Caco-2 (cell line): ENCODE results near the gene ASB15. TPM values are rescaled to one million over a fixed set of nuclear protein-coding genes. Genes with fewer than 3 reads are reported as not detected.

Source experiments
- BruUV-seq: library from RNA; stranded (reverse); fragments of 400-500 nt; replicated peaks from 2 replicates; lab custom pipeline; 2021; lab: Mats Ljungman, UMichigan
- CTCF ChIA-PET: fragments of 300-600 bp; sonication (Branson Sonifier 250); formaldehyde crosslinking; loops from one replicate; lab custom pipeline; 2022; ENCODE audit warnings: antibody characterized with exemption; lab: Charles Lee
- POLR2A ChIA-PET: fragments of 300-600 bp; sonication (Branson Sonifier 250); formaldehyde crosslinking; loops from one replicate; lab custom pipeline; 2022; ENCODE audit warnings: antibody characterized with exemption; lab: Charles Lee
- DNase-seq, 2 experiments: peaks; one replicate each; pipeline versions ENCODE4 v3.0.0 to v3.0.0-alpha.2; 2020 to 2022
- H3K27me3 ChIP-seq: replicated peaks from 2 replicates; pipeline ENCODE4 v1.6.0; 2011; ENCODE audit warnings: low read length; ENCODE audit not compliant: control insufficient read depth, insufficient read depth
- H3K36me3 ChIP-seq: 2 replicates; pipeline ENCODE4 v1.5.1; 2011; ENCODE audit warnings: low read length; ENCODE audit not compliant: control insufficient read depth, insufficient read depth
- H3K4me1 ChIP-seq: fragments of 250-450 bp; sonication (Bioruptor Pico); 2 replicates; pipeline ENCODE4 v1.5.1; 2020; ENCODE audit warnings: mild to moderate bottlenecking
- H3K4me3 ChIP-seq: 2 replicates; pipeline ENCODE4 v1.5.1; 2011; ENCODE audit warnings: low read depth, mild to moderate bottlenecking, control low read depth, low read length
- H3K9me3 ChIP-seq: fragments of 250-450 bp; sonication (Bioruptor Pico); 2 replicates; pipeline ENCODE4 v1.5.1; 2020; ENCODE audit warnings: mild to moderate bottlenecking, moderate library complexity
- H3K27ac Mint-ChIP-seq: one replicate; pipeline ENCODE4 v1.8.0; 2022; ENCODE audit warnings: mixed read lengths; ENCODE audit not compliant: unreplicated experiment
- H3K27me3 Mint-ChIP-seq: one replicate; pipeline ENCODE4 v1.8.0; 2022; ENCODE audit warnings: mixed read lengths; ENCODE audit not compliant: insufficient read depth, unreplicated experiment
- H3K36me3 Mint-ChIP-seq: one replicate; pipeline ENCODE4 v1.8.0; 2022; ENCODE audit warnings: mild to moderate bottlenecking, mixed read lengths; ENCODE audit not compliant: insufficient read depth, unreplicated experiment
- H3K4me1 Mint-ChIP-seq: one replicate; pipeline ENCODE4 v1.8.0; 2022; ENCODE audit warnings: low read depth, mixed read lengths; ENCODE audit not compliant: unreplicated experiment
- H3K4me3 Mint-ChIP-seq: one replicate; pipeline ENCODE4 v1.8.0; 2022; ENCODE audit warnings: mild to moderate bottlenecking, moderate library complexity, mixed read lengths; ENCODE audit not compliant: unreplicated experiment
- H3K9me3 Mint-ChIP-seq: one replicate; pipeline ENCODE4 v1.8.0; 2022; ENCODE audit warnings: mixed read lengths; ENCODE audit not compliant: unreplicated experiment
- intact Hi-C: fragments of 100-400 bp; cut with micrococcal nuclease; formaldehyde crosslinking; loops from one replicate; pipeline ENCODE4 v1.10.0; 2022; ENCODE audit not compliant: unreplicated experiment
- total RNA-seq: library from RNA; stranded (reverse); gene quantifications from 2 replicates; pipeline ENCODE4 v1.2.3, GENCODE V29; 2022
- TF ChIP-seq, protein P1 (sequence below), 2 experiments: fragments of 200-600 bp in 1 of 2; IDR thresholded peaks; 1 replicate in 1 of 2; 2 replicates in 1 of 2; pipeline versions ENCODE4 v1.5.1 to v1.8.0; 2011 to 2022; ENCODE audit warnings: antibody characterized with exemption in 1 of 2, control low read depth in 1 of 2, inconsistent platforms in 1 of 2, low read depth in 1 of 2, low read length in 1 of 2, mild to moderate bottlenecking in 1 of 2, moderate library complexity in 1 of 2; ENCODE audit not compliant: insufficient read depth in 1 of 2, severe bottlenecking in 1 of 2, unreplicated experiment in 1 of 2

ASB15 gene
- total RNA-seq, 1 experiment from 2014 or later = not detected

DNA sequence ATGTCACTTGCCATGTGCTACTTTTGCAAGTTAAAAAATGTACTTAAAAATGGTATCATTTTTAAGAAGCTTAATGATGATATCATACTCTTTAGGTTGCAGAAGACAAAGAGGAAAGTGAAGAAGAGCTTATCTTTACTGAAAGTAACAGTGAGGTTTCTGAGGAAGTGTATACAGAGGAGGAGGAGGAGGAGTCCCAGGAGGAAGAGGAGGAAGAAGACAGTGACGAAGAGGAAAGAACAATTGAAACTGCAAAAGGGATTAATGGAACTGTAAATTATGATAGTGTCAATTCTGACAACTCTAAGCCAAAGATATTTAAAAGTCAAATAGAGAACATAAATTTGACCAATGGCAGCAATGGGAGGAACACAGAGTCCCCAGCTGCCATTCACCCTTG is 60.1 kb downstream of the ASB15 start:
- BruUV-seq = no TSS peak
- H3K36me3 ChIP-seq = no peaks in the 10 kb centered on the region
- Mint-ChIP-seq H3K9me3 (no peaks in the 10 kb centered on the region), H3K4me3 (no peak overlapping the region), H3K4me1 (peaks cover 10% of the 10 kb centered on the region), H3K27me3 (no peaks in the 10 kb centered on the region), H3K36me3 (no peaks in the 10 kb centered on the region), H3K27ac (no peak overlapping the region)
- H3K4me3 ChIP-seq = no peak overlapping the region
- no peak for DNase-seq
- TF ChIP-seq, protein P1, sequence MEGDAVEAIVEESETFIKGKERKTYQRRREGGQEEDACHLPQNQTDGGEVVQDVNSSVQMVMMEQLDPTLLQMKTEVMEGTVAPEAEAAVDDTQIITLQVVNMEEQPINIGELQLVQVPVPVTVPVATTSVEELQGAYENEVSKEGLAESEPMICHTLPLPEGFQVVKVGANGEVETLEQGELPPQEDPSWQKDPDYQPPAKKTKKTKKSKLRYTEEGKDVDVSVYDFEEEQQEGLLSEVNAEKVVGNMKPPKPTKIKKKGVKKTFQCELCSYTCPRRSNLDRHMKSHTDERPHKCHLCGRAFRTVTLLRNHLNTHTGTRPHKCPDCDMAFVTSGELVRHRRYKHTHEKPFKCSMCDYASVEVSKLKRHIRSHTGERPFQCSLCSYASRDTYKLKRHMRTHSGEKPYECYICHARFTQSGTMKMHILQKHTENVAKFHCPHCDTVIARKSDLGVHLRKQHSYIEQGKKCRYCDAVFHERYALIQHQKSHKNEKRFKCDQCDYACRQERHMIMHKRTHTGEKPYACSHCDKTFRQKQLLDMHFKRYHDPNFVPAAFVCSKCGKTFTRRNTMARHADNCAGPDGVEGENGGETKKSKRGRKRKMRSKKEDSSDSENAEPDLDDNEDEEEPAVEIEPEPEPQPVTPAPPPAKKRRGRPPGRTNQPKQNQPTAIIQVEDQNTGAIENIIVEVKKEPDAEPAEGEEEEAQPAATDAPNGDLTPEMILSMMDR (IDR thresholded peaks at IDR 0.05; ENCODE audit: insufficient read depth in 1 of 2, low read depth in 1 of 2, low read length in 1 of 2, severe bottlenecking in 1 of 2, unreplicated experiment in 1 of 2) = no peak
- CTCF ChIA-PET = no interaction called here
- H3K9me3 ChIP-seq = no peaks in the 10 kb centered on the region
- intact Hi-C loops = no loop called here
- POLR2A ChIA-PET = no interaction called here
- H3K27me3 ChIP-seq = no peaks in the 10 kb centered on the region
- H3K4me1 ChIP-seq = 0 out of 2 replicates have a peak, but pooled peaks cover 6% of the 10 kb centered on the region

GRCh38 chr7:123662293-123662692 is 60.7 kb downstream of the ASB15 start:
- ChIA-PET CTCF (no interaction called here), POLR2A (no interaction called here)
- no TSS peak for BruUV-seq
- Histone ChIP-seq H3K27me3 (no peaks in the 10 kb centered on the region), H3K36me3 (no peaks in the 10 kb centered on the region), H3K4me3 (no peak overlapping the region), H3K9me3 (no peaks in the 10 kb centered on the region), H3K4me1 (0 out of 2 replicates have a peak, but pooled peaks cover 6% of the 10 kb centered on the region)
- intact Hi-C loops = no loop called here
- no peak for DNase-seq
- Mint-ChIP-seq H3K36me3 (no peaks in the 10 kb centered on the region), H3K27ac (no peak overlapping the region), H3K4me1 (peaks cover 10% of the 10 kb centered on the region), H3K4me3 (no peak overlapping the region), H3K27me3 (no peaks in the 10 kb centered on the region), H3K9me3 (no peaks in the 10 kb centered on the region)
- TF ChIP-seq, protein P1 (IDR thresholded peaks at IDR 0.05; ENCODE audit: insufficient read depth in 1 of 2, low read depth in 1 of 2, low read length in 1 of 2, severe bottlenecking in 1 of 2, unreplicated experiment in 1 of 2) = no peak

DNA sequence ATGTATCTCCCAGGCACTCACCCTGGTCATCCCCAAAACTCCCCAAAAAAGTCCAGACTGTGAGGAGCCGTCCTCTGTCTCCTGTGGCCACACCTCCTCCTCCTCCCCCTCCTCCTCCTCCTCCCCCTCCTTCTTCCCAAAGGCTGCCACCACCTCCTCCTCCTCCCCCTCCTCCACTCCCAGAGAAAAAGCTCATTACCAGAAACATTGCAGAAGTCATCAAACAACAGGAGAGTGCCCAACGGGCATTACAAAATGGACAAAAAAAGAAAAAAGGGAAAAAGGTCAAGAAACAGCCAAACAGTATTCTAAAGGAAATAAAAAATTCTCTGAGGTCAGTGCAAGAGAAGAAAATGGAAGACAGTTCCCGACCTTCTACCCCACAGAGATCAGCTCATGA is 61.1 kb downstream of the ASB15 start:
- CTCF ChIA-PET = interaction anchor here (0.6 kb wide), 1 partner anchor 504 kb away, joined by 6 read pairs; no protein-coding TSS in a partner anchor
- no peaks in the 10 kb centered on the region for H3K9me3 ChIP-seq
- Mint-ChIP-seq H3K36me3 (no peaks in the 10 kb centered on the region), H3K4me3 (no peak overlapping the region), H3K27me3 (no peaks in the 10 kb centered on the region), H3K9me3 (no peaks in the 10 kb centered on the region), H3K27ac (no peak overlapping the region), H3K4me1 (peaks cover 10% of the 10 kb centered on the region)
- 0 out of 2 replicates have a peak, but pooled peaks cover 6% of the 10 kb centered on the region for H3K4me1 ChIP-seq
- H3K36me3 ChIP-seq = no peaks in the 10 kb centered on the region
- no peak overlapping the region for H3K4me3 ChIP-seq
- intact Hi-C loops = no loop called here
- POLR2A ChIA-PET = no interaction called here
- no peak for DNase-seq
- no TSS peak for BruUV-seq
- H3K27me3 ChIP-seq = no peaks in the 10 kb centered on the region
- TF ChIP-seq, protein P1 (IDR thresholded peaks at IDR 0.05; ENCODE audit: insufficient read depth in 1 of 2, low read depth in 1 of 2, low read length in 1 of 2, severe bottlenecking in 1 of 2, unreplicated experiment in 1 of 2) = no peak
